Right lobe of liver (tissue), 4 donors: Measurements from ENCODE around the gene DLG2.
"Not testable (repeated sequence)": the region's sequence is repeated elsewhere in the genome, so short reads cannot be mapped to it uniquely, and the experiment has no call there.

Experiments used
- CTCF ChIP-seq, 4 donors: fragments of 200-600 bp in 3 of 4; fragments of 450-650 bp in 1 of 4; IDR thresholded peaks; one replicate each; pipeline versions ENCODE4 v1.5.1 to v1.8.0; 2016 to 2022; ENCODE audit warnings: antibody characterized with exemption in 4 of 4, mild to moderate bottlenecking in 2 of 4
- POLR2A ChIP-seq: fragments of 450-650 bp; IDR thresholded peaks from one replicate; pipeline ENCODE4 v1.6.1; 2017; ENCODE audit warnings: antibody characterized with exemption, mild to moderate bottlenecking
- donor health status: DM: no; HTN: no; CAD: no.
- donor health status: DM: no; HTN: no; CAD: no.
- donor health status: DM: no; HTN: yes; CAD: no.

GRCh38 chr11:85270315-85270714 is 356.8 kb downstream of the DLG2 start:
- TF ChIP-seq POLR2A; CTCF (IDR thresholded peaks at IDR 0.05): not testable (repeated sequence)
